Measurements from ENCODE around the gene VWA3B.

DNA sequence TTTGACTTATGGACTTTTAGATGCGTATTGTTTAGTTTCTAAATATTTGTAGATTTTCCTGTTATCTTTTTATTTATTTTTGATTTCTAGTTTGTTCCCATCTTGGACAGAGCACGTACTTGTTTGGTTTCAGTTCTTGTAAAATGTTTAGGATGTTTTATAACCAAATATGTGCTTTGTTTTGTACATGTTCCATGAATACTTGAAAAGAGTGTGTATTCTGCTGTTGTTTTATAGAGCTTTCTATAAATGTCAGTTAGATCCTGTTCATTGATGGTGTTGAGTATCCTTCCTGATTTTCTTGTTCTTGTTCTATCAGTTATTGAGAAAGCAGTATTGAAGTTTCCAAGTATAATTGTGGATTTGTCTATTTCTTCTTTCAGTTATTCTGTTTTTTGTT lies 21.1 kb downstream of the VWA3B start:
- TF ChIP-seq, protein P1, sequence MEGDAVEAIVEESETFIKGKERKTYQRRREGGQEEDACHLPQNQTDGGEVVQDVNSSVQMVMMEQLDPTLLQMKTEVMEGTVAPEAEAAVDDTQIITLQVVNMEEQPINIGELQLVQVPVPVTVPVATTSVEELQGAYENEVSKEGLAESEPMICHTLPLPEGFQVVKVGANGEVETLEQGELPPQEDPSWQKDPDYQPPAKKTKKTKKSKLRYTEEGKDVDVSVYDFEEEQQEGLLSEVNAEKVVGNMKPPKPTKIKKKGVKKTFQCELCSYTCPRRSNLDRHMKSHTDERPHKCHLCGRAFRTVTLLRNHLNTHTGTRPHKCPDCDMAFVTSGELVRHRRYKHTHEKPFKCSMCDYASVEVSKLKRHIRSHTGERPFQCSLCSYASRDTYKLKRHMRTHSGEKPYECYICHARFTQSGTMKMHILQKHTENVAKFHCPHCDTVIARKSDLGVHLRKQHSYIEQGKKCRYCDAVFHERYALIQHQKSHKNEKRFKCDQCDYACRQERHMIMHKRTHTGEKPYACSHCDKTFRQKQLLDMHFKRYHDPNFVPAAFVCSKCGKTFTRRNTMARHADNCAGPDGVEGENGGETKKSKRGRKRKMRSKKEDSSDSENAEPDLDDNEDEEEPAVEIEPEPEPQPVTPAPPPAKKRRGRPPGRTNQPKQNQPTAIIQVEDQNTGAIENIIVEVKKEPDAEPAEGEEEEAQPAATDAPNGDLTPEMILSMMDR (conservative IDR thresholded peaks at IDR 0.05; ENCODE audit: low read length): no peak
- TF ChIP-seq EZH2phosphoT487 (IDR thresholded peaks at IDR 0.05; ENCODE audit: borderline replicate concordance, low read depth, low read length): no peak
